Lung (tissue), 12 donors: ENCODE measurements around the gene RAB11FIP3. TPM values are rescaled to one million over a fixed set of nuclear protein-coding genes. Genes with fewer than 3 reads are reported as not detected.
"Not testable (repeated sequence)": the region's sequence is repeated elsewhere in the genome, so short reads cannot be mapped to it uniquely, and the experiment has no call there.

Experiments
- ATAC-seq: fragments of 200-7000 bp; cut with Tn5 transposase; one replicate; pipeline ENCODE4 v1.9.1; 2020; ENCODE audit warnings: moderate number of reproducible peaks; ENCODE audit not compliant: insufficient read depth, low FRiP score
- DNase-seq, 3 donors: peaks; one replicate each; pipeline ENCODE4 v3.0.0-alpha.2; 2013 to 2017
- H3K27ac ChIP-seq, 2 donors: one replicate each; pipeline ENCODE4 v1.5.1; 2013; ENCODE audit warnings: mild to moderate bottlenecking in 2 of 2, moderate library complexity in 2 of 2, control low read depth in 1 of 2, inconsistent platforms in 1 of 2, low read depth in 1 of 2, low read length in 1 of 2
- H3K27me3 ChIP-seq, 3 donors: one replicate each; pipeline ENCODE4 v1.5.1; 2013; ENCODE audit warnings: low read length in 2 of 3; ENCODE audit not compliant: control insufficient read depth in 3 of 3, insufficient read depth in 3 of 3
- H3K36me3 ChIP-seq, 4 donors: one replicate each; pipeline ENCODE4 v1.5.1; 2013; ENCODE audit warnings: low read length in 4 of 4, mild to moderate bottlenecking in 1 of 4, moderate library complexity in 1 of 4; ENCODE audit not compliant: control insufficient read depth in 4 of 4, insufficient read depth in 4 of 4
- H3K4me1 ChIP-seq, 5 donors: one replicate each; pipeline ENCODE4 v1.5.1; 2013; ENCODE audit warnings: low read length in 5 of 5, mild to moderate bottlenecking in 2 of 5, moderate library complexity in 1 of 5; ENCODE audit not compliant: control insufficient read depth in 5 of 5, insufficient read depth in 5 of 5
- H3K4me3 ChIP-seq: one replicate; pipeline ENCODE4 v1.5.1; 2013; ENCODE audit warnings: mild to moderate bottlenecking, control low read depth, moderate library complexity
- H3K9ac ChIP-seq, 2 donors: one replicate each; pipeline ENCODE4 v1.5.1; 2013; ENCODE audit warnings: low read length in 2 of 2, control low read depth in 1 of 2; ENCODE audit not compliant: insufficient read depth in 1 of 2
- H3K9me3 ChIP-seq, 4 donors: one replicate each; pipeline ENCODE4 v1.5.1; 2013; ENCODE audit warnings: low read length in 3 of 4, mild to moderate bottlenecking in 1 of 4, moderate library complexity in 1 of 4; ENCODE audit not compliant: control insufficient read depth in 4 of 4, insufficient read depth in 3 of 4
- CTCF ChIP-seq: IDR thresholded peaks from 2 replicates; pipeline ENCODE4 v1.5.1; 2012; ENCODE audit warnings: mild to moderate bottlenecking; ENCODE audit errors: control extremely low read depth, extremely low read depth
- WGBS, 2 donors: extraction: QIAGEN DNeasy Blood & Tissue Kit; methylation state at CpG; one replicate each; pipeline ENCODE4 v1.1.7; 2013; 5-methylcytosine and 5-hydroxymethylcytosine counted together
- polyA plus RNA-seq, 2 donors: library from polyadenylated mRNA; stranded (reverse); fragments of 200-250 nt; gene quantifications; one replicate each; pipeline ENCODE4 v1.2.1, GENCODE V29; 2013
- total RNA-seq, 2 donors: library from RNA; depleted of rRNA in 1 of 2; stranded (reverse); fragments of >200 nt in 1 of 2; gene quantifications; one replicate each; pipeline ENCODE4 v1.2.1, GENCODE V29; 2014 to 2021
- donor health status: control.
- donor health status: control.
- donor health status: Bipolar disorder and iron deficiency.
- donor health status: healthy.
- donor health status: DM: yes; HTN: yes; CAD: no.

RAB11FIP3 gene
- total and polyA plus RNA-seq, 4 donors: 20.7 to 38.3 (median 21.5) TPM

GRCh38 chr16:410516-411178 is 14.8 kb upstream of the RAB11FIP3 start:
- Histone ChIP-seq H3K27ac (no peak overlapping the region), H3K36me3 (peaks cover 0 to 21% (median 0%) of the 10 kb centered on the region in 4 donors), H3K4me1 (no peaks in the 10 kb centered on the region), H3K27me3 (no peaks in the 10 kb centered on the region), H3K9ac (no peak overlapping the region), H3K9me3 (no peaks in the 10 kb centered on the region), H3K4me3 (no peak overlapping the region)
- no peak for ATAC-seq
- WGBS, 2 donors: 93 to 95% methylated on average over 35 to 36 of the region's 36 CpGs
- DNase-seq: no peak
- no peak for TF ChIP-seq CTCF

- Histone ChIP-seq H3K27ac (no peak overlapping the region), H3K4me1 (no peaks in the 10 kb centered on the region), H3K9me3 (no peaks in the 10 kb centered on the region), H3K27me3 (no peaks in the 10 kb centered on the region), H3K4me3 (no peak overlapping the region), H3K36me3 (peaks cover 0 to 21% (median 0%) of the 10 kb centered on the region in 4 donors), H3K9ac (no peak overlapping the region)
- ATAC-seq (no peak), DNase-seq (no peak)
- 95 to 97% methylated on average over 26 of the region's 26 CpGs for WGBS, 2 donors
- TF ChIP-seq CTCF: no peak
Observed at GRCh38 chr16:411576-412265, 13.7 kb upstream of the RAB11FIP3 start.

- Histone ChIP-seq H3K4me3 (no peak overlapping the region), H3K9ac (no peak overlapping the region), H3K9me3 (no peaks in the 10 kb centered on the region), H3K36me3 (peaks cover 0 to 15% (median 0%) of the 10 kb centered on the region in 4 donors), H3K27ac (no peak overlapping the region), H3K27me3 (no peaks in the 10 kb centered on the region), H3K4me1 (no peaks in the 10 kb centered on the region)
- ATAC-seq: no peak
- TF ChIP-seq CTCF: no peak
- WGBS, 2 donors: 90 to 93% methylated on average over 21 of the region's 21 CpGs
- no peak for DNase-seq
Observed at GRCh38 chr16:414395-415169, 10.9 kb upstream of the RAB11FIP3 start.

GRCh38 chr16:415170-415498 is 10.3 kb upstream of the RAB11FIP3 start:
- WGBS, 2 donors: 95% methylated on average over 3 of the region's 3 CpGs
- H3K27ac ChIP-seq, H3K9ac ChIP-seq, ATAC-seq, H3K4me3 ChIP-seq, H3K27me3 ChIP-seq, H3K4me1 ChIP-seq, H3K9me3 ChIP-seq, DNase-seq: not testable (repeated sequence)
- H3K36me3 ChIP-seq: peaks cover 0 to 15% (median 0%) of the 10 kb centered on the region in 4 donors

GRCh38 chr16:422179-422578 is 3.3 kb upstream of the RAB11FIP3 start:
- H3K4me3 ChIP-seq, DNase-seq, H3K9ac ChIP-seq, H3K27me3 ChIP-seq, H3K36me3 ChIP-seq, H3K9me3 ChIP-seq, H3K27ac ChIP-seq, ATAC-seq: not testable (repeated sequence)
- peaks cover under 1 to 17% (median 4%) of the 10 kb centered on the region in 5 donors for H3K4me1 ChIP-seq
- 92 to 97% methylated on average over 13 of the region's 13 CpGs for WGBS, 2 donors
